Measurements from ENCODE around the gene ROR1.

DNA sequence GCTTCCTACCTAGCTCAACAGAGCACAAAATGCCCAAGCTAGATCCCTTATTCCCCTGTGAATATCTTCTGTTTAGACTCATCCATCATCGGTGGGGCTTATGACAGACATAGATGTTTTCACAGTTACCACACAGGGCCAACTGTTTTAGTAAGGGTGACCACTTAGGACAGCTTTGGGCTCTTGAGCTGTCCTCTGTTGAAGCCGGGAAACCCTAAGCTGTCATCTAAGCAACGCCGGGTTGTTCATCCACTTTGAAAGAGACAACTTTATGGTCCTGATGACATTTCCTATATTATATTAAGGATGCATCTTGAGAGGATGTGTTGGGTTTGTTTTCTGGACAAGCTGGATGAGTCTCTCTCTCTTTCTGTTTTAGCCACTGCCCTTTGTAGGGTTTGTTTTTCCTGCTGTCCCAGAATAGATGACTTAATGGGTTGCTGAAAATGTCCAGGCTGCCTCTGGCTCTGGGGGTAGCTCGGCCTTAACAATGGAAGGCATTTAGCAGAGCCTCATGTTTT is 319.1 kb downstream of the ROR1 start:
- TF ChIP-seq, protein P1, sequence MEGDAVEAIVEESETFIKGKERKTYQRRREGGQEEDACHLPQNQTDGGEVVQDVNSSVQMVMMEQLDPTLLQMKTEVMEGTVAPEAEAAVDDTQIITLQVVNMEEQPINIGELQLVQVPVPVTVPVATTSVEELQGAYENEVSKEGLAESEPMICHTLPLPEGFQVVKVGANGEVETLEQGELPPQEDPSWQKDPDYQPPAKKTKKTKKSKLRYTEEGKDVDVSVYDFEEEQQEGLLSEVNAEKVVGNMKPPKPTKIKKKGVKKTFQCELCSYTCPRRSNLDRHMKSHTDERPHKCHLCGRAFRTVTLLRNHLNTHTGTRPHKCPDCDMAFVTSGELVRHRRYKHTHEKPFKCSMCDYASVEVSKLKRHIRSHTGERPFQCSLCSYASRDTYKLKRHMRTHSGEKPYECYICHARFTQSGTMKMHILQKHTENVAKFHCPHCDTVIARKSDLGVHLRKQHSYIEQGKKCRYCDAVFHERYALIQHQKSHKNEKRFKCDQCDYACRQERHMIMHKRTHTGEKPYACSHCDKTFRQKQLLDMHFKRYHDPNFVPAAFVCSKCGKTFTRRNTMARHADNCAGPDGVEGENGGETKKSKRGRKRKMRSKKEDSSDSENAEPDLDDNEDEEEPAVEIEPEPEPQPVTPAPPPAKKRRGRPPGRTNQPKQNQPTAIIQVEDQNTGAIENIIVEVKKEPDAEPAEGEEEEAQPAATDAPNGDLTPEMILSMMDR (IDR thresholded peaks at IDR 0.05) = no peak
- no peak for TF ChIP-seq POLR2A (IDR thresholded peaks at IDR 0.05)

Data from uterus (tissue), 2 donors.